ENCODE results near the gene STAG2.
"Not testable (repeated sequence)": the region's sequence is repeated elsewhere in the genome, so short reads cannot be mapped to it uniquely, and the experiment has no call there.

Gene STAG2

DNA sequence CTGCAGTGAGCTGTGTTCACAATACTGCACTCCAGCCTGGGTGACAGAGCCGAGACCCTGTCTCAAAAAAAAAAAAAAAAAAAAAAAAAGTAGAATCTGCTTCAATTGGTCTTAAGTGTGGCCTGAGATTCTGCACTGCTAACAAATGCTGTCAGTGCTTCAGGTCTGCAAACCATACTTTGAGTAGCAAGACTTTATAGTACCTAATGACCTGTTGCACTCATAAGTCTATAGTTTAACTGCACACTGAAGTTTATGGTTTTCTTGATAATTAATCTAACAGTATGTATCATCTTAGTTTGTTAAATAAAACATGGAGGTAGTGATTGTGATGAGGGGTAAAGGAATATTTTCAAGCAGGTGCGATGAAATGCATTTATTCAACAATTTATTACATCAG is 135.6 kb downstream of the STAG2 start:
- DNase-seq (ENCODE audit: extremely low spot score), result no peak
- ChIA-PET POLR2A (no interaction called here), CTCF (interaction anchor here (1.6 to 1.9 kb wide), 3 partner anchors 10 to 22 kb away, joined by 4 to 6 read pairs (median 5); no protein-coding TSS in a partner anchor)
- TF ChIP-seq, protein P1, sequence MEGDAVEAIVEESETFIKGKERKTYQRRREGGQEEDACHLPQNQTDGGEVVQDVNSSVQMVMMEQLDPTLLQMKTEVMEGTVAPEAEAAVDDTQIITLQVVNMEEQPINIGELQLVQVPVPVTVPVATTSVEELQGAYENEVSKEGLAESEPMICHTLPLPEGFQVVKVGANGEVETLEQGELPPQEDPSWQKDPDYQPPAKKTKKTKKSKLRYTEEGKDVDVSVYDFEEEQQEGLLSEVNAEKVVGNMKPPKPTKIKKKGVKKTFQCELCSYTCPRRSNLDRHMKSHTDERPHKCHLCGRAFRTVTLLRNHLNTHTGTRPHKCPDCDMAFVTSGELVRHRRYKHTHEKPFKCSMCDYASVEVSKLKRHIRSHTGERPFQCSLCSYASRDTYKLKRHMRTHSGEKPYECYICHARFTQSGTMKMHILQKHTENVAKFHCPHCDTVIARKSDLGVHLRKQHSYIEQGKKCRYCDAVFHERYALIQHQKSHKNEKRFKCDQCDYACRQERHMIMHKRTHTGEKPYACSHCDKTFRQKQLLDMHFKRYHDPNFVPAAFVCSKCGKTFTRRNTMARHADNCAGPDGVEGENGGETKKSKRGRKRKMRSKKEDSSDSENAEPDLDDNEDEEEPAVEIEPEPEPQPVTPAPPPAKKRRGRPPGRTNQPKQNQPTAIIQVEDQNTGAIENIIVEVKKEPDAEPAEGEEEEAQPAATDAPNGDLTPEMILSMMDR (IDR thresholded peaks at IDR 0.05; ENCODE audit: control extremely low read depth, extremely low read depth, low read depth, missing control alignments), result no peak

DNA sequence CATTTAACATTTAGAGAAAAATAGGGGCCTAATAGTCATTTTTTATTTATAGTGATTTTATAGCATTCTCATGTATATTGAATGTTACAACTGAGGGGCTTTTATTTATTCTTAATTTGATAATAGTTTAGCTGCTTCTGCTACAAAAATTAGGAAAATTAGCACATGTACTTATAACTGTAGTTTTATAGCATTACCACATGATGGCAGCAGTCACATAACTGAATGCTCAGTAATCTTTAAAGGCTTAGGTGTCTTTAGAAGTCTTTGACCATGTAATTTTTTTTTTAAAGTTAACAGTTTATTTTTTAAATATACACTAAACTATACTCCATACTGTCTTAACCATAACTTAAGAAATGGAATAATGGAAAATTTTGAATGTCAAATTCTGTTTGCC is 136.6 kb downstream of the STAG2 start:
- peak; percentile 13 for DNase-seq (ENCODE audit: extremely low spot score)
- TF ChIP-seq, protein P1 (IDR thresholded peaks at IDR 0.05; ENCODE audit: control extremely low read depth, extremely low read depth, low read depth, missing control alignments), result peak; percentile 28
- CTCF ChIA-PET, result interaction anchor here (1.6 kb wide), 1 partner anchor 11 kb away, joined by 6 read pairs; no protein-coding TSS in a partner anchor
- POLR2A ChIA-PET, result no interaction called here

- TF ChIP-seq, protein P1 (IDR thresholded peaks at IDR 0.05; ENCODE audit: control extremely low read depth, extremely low read depth, low read depth, missing control alignments), result no peak
- ChIA-PET CTCF (no interaction called here), POLR2A (no interaction called here)
- no peak for DNase-seq (ENCODE audit: extremely low spot score)
Measured at GRCh38 chrX:124103966-124104365, 142.5 kb downstream of the STAG2 start.

GRCh38 chrX:124104512-124104911 is 143.0 kb downstream of the STAG2 start:
- CTCF ChIA-PET; DNase-seq (ENCODE audit: extremely low spot score); POLR2A ChIA-PET: not testable (repeated sequence)

DNA sequence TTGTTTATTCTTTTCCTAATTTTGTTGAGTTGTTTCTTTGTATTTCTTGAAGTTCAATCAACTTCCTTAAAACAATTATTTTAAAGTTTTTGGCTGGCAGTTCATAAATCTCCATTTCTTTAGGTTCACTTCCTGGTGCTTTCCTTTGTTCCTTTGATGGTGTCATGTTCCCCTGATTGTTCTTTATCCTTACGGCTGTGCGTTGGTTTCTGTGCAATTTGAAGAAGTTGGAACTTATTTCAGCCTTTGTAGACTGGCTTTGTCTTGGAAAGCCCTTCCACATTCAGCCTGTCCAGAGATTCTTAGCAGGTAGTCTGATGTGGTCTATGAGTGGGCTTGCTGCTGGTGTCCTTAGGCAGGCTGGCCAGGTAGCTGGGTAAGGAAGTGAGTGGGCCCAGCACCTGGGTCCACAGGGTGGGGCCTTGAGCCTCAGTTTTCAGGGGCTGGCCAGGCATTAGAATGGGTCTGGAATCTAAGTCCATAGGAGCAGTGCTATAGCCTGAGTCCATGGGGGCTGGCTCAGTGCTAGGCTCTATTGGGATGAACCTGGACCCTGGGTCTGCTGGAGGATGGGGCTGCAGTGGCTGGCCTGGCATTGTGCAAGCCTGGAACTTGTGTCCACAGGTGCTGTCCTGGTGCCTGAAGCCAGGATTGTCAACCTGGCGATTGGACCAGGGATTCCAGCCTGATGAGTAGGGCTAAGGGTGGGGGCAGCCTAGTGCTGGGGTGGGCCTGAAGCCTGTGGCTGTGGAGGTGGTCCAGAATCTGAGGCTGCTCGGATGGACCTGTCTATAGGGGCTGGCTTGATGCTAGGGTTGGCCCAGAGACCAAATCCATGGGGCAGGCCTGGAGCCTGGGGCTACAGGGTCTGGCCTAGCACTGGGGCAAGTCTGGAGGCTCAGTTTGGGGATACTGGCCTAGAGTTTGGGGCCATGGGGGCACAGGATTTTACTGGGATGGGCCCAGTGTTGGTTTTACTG is 152.4 kb downstream of the STAG2 start:
- DNase-seq (ENCODE audit: extremely low spot score), result no peak
- TF ChIP-seq, protein P1 (IDR thresholded peaks at IDR 0.05; ENCODE audit: control extremely low read depth, extremely low read depth, low read depth, missing control alignments), result no peak
- POLR2A ChIA-PET, result no interaction called here
- CTCF ChIA-PET, result no interaction called here

GRCh38 chrX:124117325-124117724 is 155.8 kb downstream of the STAG2 start:
- TF ChIP-seq, protein P1 (IDR thresholded peaks at IDR 0.05; ENCODE audit: control extremely low read depth, extremely low read depth, low read depth, missing control alignments), result no peak
- POLR2A ChIA-PET, result no interaction called here
- CTCF ChIA-PET, result no interaction called here
- DNase-seq (ENCODE audit: extremely low spot score), result no peak

DNA sequence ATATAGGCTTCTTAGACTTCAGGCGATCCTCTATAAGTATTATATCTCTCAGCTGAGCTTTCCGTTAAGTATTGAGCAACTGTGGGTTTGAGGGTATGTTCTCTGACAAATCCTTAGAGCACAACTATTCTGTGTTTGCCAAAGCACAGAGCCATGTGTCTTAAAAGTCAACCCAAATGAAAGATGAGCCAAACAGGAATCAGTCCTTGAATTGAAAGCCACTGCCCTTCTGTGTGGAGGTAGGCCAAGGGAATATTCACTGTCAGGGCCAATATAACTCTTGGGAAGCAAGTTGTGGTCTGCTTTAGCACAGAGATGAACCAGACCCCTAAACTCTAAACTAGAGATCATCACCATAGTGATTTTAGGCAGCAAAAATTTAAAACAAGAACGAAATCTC is 164.0 kb downstream of the STAG2 start:
- TF ChIP-seq, protein P1 (IDR thresholded peaks at IDR 0.05; ENCODE audit: control extremely low read depth, extremely low read depth, low read depth, missing control alignments), result no peak
- ChIA-PET POLR2A (no interaction called here), CTCF (no interaction called here)
- DNase-seq (ENCODE audit: extremely low spot score), result no peak

Measured in GM10248 (cell line).